IMR-90 (cell line): Measurements from ENCODE around the gene SKA2. TPM values are rescaled to one million over a fixed set of nuclear protein-coding genes. Genes with fewer than 3 reads are reported as not detected.
"Not testable (repeated sequence)": the region's sequence is repeated elsewhere in the genome, so short reads cannot be mapped to it uniquely, and the experiment has no call there.

ENCODE experiments used
- ATAC-seq: fragments of 200-7000 bp; cut with Tn5 transposase; 2 replicates; pipeline ENCODE4 v1.9.1; 2020; ENCODE audit warnings: low read depth, mild to moderate bottlenecking, moderate library complexity
- BruUV-seq: library from RNA; stranded (reverse); fragments of 400-500 nt; replicated peaks from 2 replicates; lab custom pipeline; 2021; lab: Mats Ljungman, UMichigan
- CTCF ChIA-PET: fragments of 300-600 bp; formaldehyde crosslinking; extraction: SDS; loops from one replicate; lab custom pipeline; 2021; ENCODE audit warnings: antibody characterized with exemption; lab: Yijun Ruan, JAX
- POLR2A ChIA-PET: fragments of 300-600 bp; sonication (Branson Sonifier 250); formaldehyde crosslinking; loops from one replicate; lab custom pipeline; 2022; ENCODE audit warnings: antibody characterized with exemption; ENCODE audit not compliant: unreplicated experiment; lab: Charles Lee
- DNase-seq: peaks from one replicate; pipeline ENCODE4 v3.0.0; 2013
- H2AFZ ChIP-seq: replicated peaks from 2 replicates; pipeline ENCODE3; 2013; ENCODE audit warnings: low read length, mild to moderate bottlenecking; ENCODE audit not compliant: poor library complexity
- H2AK5ac ChIP-seq: 2 replicates; pipeline ENCODE4 v1.6.1; 2013; ENCODE audit warnings: low read depth, low read length, inconsistent platforms
- H2AK9ac ChIP-seq: replicated peaks from 2 replicates; pipeline ENCODE3; 2013; ENCODE audit warnings: mild to moderate bottlenecking, low read depth, low read length, moderate library complexity; ENCODE audit not compliant: poor library complexity
- H2BK120ac ChIP-seq: 2 replicates; pipeline ENCODE4 v1.6.1; 2013; ENCODE audit warnings: low read depth, low read length, inconsistent platforms
- H2BK15ac ChIP-seq: 3 replicates; pipeline ENCODE4 v1.6.1; 2013; ENCODE audit warnings: low read depth, low read length, inconsistent platforms
- H2BK20ac ChIP-seq: 2 replicates; pipeline ENCODE4 v1.6.1; 2013; ENCODE audit warnings: low read depth, mild to moderate bottlenecking, inconsistent platforms, low read length, moderate library complexity
- H2BK5ac ChIP-seq: 2 replicates; pipeline ENCODE4 v1.6.1; 2013; ENCODE audit warnings: mild to moderate bottlenecking, low read depth, low read length, inconsistent platforms; ENCODE audit not compliant: poor library complexity, severe bottlenecking
- H3K14ac ChIP-seq: replicated peaks from 2 replicates; pipeline ENCODE4 v1.6.1; 2013; ENCODE audit warnings: low read depth, low read length, inconsistent platforms
- H3K18ac ChIP-seq: 2 replicates; pipeline ENCODE4 v1.6.1; 2013; ENCODE audit warnings: low read depth, low read length, control low read depth
- H3K23ac ChIP-seq: 2 replicates; pipeline ENCODE4 v1.6.1; 2013; ENCODE audit warnings: low read depth, low read length, inconsistent platforms
- H3K27ac ChIP-seq: 2 replicates; pipeline ENCODE4 v1.5.1; 2013; ENCODE audit warnings: mild to moderate bottlenecking, control low read depth, low read length; ENCODE audit not compliant: insufficient read depth
- H3K27me3 ChIP-seq: 2 replicates; pipeline ENCODE4 v1.6.1; 2013; ENCODE audit warnings: low read length; ENCODE audit not compliant: control insufficient read depth, insufficient read depth
- H3K36me3 ChIP-seq: 2 replicates; pipeline ENCODE4 v1.6.1; 2013; ENCODE audit warnings: low read length, mixed read lengths; ENCODE audit not compliant: control insufficient read depth, insufficient read depth
- H3K4ac ChIP-seq: 2 replicates; pipeline ENCODE4 v1.6.1; 2013; ENCODE audit warnings: low read depth, low read length, inconsistent platforms
- H3K4me1 ChIP-seq: 2 replicates; pipeline ENCODE4 v1.6.1; 2013; ENCODE audit warnings: low read length, mixed read lengths; ENCODE audit not compliant: control insufficient read depth, insufficient read depth
- H3K4me2 ChIP-seq: 2 replicates; pipeline ENCODE4 v1.6.1; 2013; ENCODE audit warnings: low read depth, mild to moderate bottlenecking, control low read depth, low read length, moderate library complexity
- H3K4me3 ChIP-seq: 2 replicates; pipeline ENCODE4 v1.5.1; 2013; ENCODE audit warnings: low read depth, mild to moderate bottlenecking, control low read depth, low read length, moderate library complexity; ENCODE audit not compliant: insufficient read depth
- H3K56ac ChIP-seq: 2 replicates; pipeline ENCODE4 v1.6.1; 2013; ENCODE audit warnings: low read length, inconsistent platforms; ENCODE audit not compliant: insufficient read depth; ENCODE audit errors: extremely low read depth
- H3K79me1 ChIP-seq, 2 experiments: 2 replicates each; pipeline ENCODE4 v1.6.1; 2013; ENCODE audit warnings: low read length in 2 of 2, inconsistent platforms in 1 of 2, low read depth in 1 of 2
- H3K9ac ChIP-seq: 2 replicates; pipeline ENCODE4 v1.6.1; 2013; ENCODE audit warnings: low read depth, low read length, control low read depth
- H3K9me1 ChIP-seq: 2 replicates; pipeline ENCODE4 v1.6.1; 2013; ENCODE audit warnings: low read length, inconsistent platforms; ENCODE audit not compliant: insufficient read depth
- H3K9me3 ChIP-seq: 2 replicates; pipeline ENCODE4 v1.6.1; 2013; ENCODE audit warnings: low read length; ENCODE audit not compliant: control insufficient read depth, insufficient read depth
- H4K20me1 ChIP-seq: 2 replicates; pipeline ENCODE4 v1.6.1; 2013; ENCODE audit warnings: low read length, inconsistent platforms; ENCODE audit not compliant: insufficient read depth
- H4K5ac ChIP-seq: 2 replicates; pipeline ENCODE4 v1.6.1; 2013; ENCODE audit warnings: mild to moderate bottlenecking, low read depth, low read length, control low read depth
- H4K8ac ChIP-seq, 2 experiments: 2 replicates each; pipeline ENCODE4 v1.6.1; 2013; ENCODE audit warnings: low read depth in 2 of 2, low read length in 2 of 2, control low read depth in 1 of 2, inconsistent platforms in 1 of 2
- H4K91ac ChIP-seq: 2 replicates; pipeline ENCODE4 v1.6.1; 2013; ENCODE audit warnings: low read depth, low read length, inconsistent platforms; ENCODE audit not compliant: insufficient read depth
- CEBPB ChIP-seq: IDR thresholded peaks from 2 replicates; pipeline ENCODE4 v1.6.1; 2012; ENCODE audit warnings: low read depth, low read length, improper control_type of control experiment
- WGBS, 2 experiments: methylation state at CpG; one replicate each; pipeline versions ENCODE4 v1.1.5 to v1.1.7; 2013; ENCODE audit warnings: missing lambda C conversion rate in 2 of 2; ENCODE audit not compliant: insufficient read length in 1 of 2; ENCODE audit errors: extremely low coverage in 2 of 2; 5-methylcytosine and 5-hydroxymethylcytosine counted together
- dilution Hi-C: fragments of 300-500 bp; cut with HindIII; formaldehyde crosslinking; loops from one replicate; pipeline ENCODE4 v1.14.3; 2018; ENCODE audit warnings: low sequenced_read_pairs; ENCODE audit not compliant: unreplicated experiment
- in situ Hi-C: fragments of 300-500 bp; cut with MboI; formaldehyde crosslinking; loops from 3 replicates; pipeline ENCODE4 v1.14.3; 2019; ENCODE audit warnings: low sequenced_read_pairs, inconsistent platforms, mixed read lengths
- intact Hi-C: fragments of 100-400 bp; cut with micrococcal nuclease; formaldehyde crosslinking; loops from 2 replicates; pipeline ENCODE4 v1.10.0; 2022
- polyA plus RNA-seq, 3 experiments: library from polyadenylated mRNA; depleted of rRNA; stranded (reverse); fragments of >200 nt; gene quantifications; 2 replicates each; pipeline ENCODE4 v1.2.3, GENCODE V29; 2012; ENCODE audit warnings: low replicate concordance in 1 of 3
- total RNA-seq: library from RNA; depleted of rRNA; stranded (reverse); fragments of >200 nt; gene quantifications from 2 replicates; pipeline ENCODE4 v1.2.3, GENCODE V29; 2012

Gene SKA2
- total and polyA plus RNA-seq, 2 of the 4 experiments (the other 2 are of a cell fraction) = 30.4 to 38.7 TPM

- H4K91ac ChIP-seq, H3K36me3 ChIP-seq, H4K20me1 ChIP-seq, CTCF ChIA-PET, H3K27ac ChIP-seq, dilution Hi-C loops, BruUV-seq, H2BK15ac ChIP-seq, H3K4me3 ChIP-seq, H2BK120ac ChIP-seq, H3K4ac ChIP-seq, H3K14ac ChIP-seq, H3K27me3 ChIP-seq, intact Hi-C loops, H3K9me1 ChIP-seq, H2AK5ac ChIP-seq, H2BK5ac ChIP-seq, H3K9ac ChIP-seq, H2BK20ac ChIP-seq, H3K4me1 ChIP-seq, H2AK9ac ChIP-seq, H3K56ac ChIP-seq, POLR2A ChIA-PET, H4K5ac ChIP-seq, in situ Hi-C loops, H3K23ac ChIP-seq, DNase-seq, H3K9me3 ChIP-seq, H3K18ac ChIP-seq, H4K8ac ChIP-seq, H3K4me2 ChIP-seq, H2AFZ ChIP-seq, ATAC-seq: not testable (repeated sequence)
- no CpG with 5 or more reads among the region's 10 CpGs for WGBS, 2 experiments
- TF ChIP-seq CEBPB = 0 out of 2 replicates have a peak, but pooled peaks have one; percentile 4
- peaks cover 22 to 50% of the 10 kb centered on the region in 2 experiments; a peak in 3 of 4 replicates for H3K79me1 ChIP-seq
Observed at GRCh38 chr17:59138339-59138738, 16.6 kb downstream of the SKA2 start.
